A549 (cell line): ENCODE results near the gene CLDN5. TPM values are rescaled to one million over a fixed set of nuclear protein-coding genes. Genes with fewer than 3 reads are reported as not detected.
"Not testable (repeated sequence)": the region's sequence is repeated elsewhere in the genome, so short reads cannot be mapped to it uniquely, and the experiment has no call there.

Experiments
- ATAC-seq, 2 experiments: fragments of 200-7000 bp in 1 of 2; fragments of >200 bp in 1 of 2; cut with Nextera tagmentation in 1 of 2; cut with Tn5 transposase in 1 of 2; 3 replicates each; pipeline versions ENCODE4 v1.8.0 to v1.9.1; 2018 to 2020; ENCODE audit warnings: mild to moderate bottlenecking in 1 of 2, moderate library complexity in 1 of 2
- CTCF ChIA-PET: fragments of 300-600 bp; sonication (Branson Sonifier 250); formaldehyde crosslinking; extraction: SDS; loops from one replicate; lab custom pipeline; 2021; ENCODE audit warnings: antibody characterized with exemption, inconsistent platforms; lab: Yijun Ruan, JAX
- POLR2A ChIA-PET: fragments of 350-600 bp; formaldehyde crosslinking; extraction: SDS; loops from one replicate; lab custom pipeline; 2021; ENCODE audit warnings: antibody characterized with exemption, inconsistent platforms; lab: Yijun Ruan, JAX
- DNase-seq, 2 experiments: peaks; one replicate each; pipeline versions ENCODE4 v3.0.0 to v3.0.0-alpha.2; 2011 to 2016; ENCODE audit warnings: low read depth in 1 of 2, low spot score in 1 of 2
- FAIRE-seq: peaks from 2 replicates; lab custom pipeline; 2011; peaks lifted over from hg19 to GRCh38; lab: Jason Lieb, UNC
- H3K27ac ChIP-seq, 2 experiments: fragments of >200 bp; sonication (Bioruptor Twin); formaldehyde crosslinking; 3 replicates each; pipeline ENCODE4 v1.5.1; 2016 to 2017
- H3K4me1 ChIP-seq: fragments of >200 bp; sonication (Bioruptor Twin); formaldehyde crosslinking; 3 replicates; pipeline ENCODE4 v1.6.1; 2016
- H3K4me2 ChIP-seq: fragments of >200 bp; sonication (Bioruptor Twin); formaldehyde crosslinking; 3 replicates; pipeline ENCODE4 v1.6.1; 2016
- H3K4me3 ChIP-seq: fragments of >200 bp; sonication (Bioruptor Twin); formaldehyde crosslinking; 3 replicates; pipeline ENCODE4 v1.5.1; 2016
- H3K9me3 ChIP-seq: fragments of >200 bp; sonication (Bioruptor Twin); formaldehyde crosslinking; 3 replicates; pipeline ENCODE4 v1.6.1; 2016
- BHLHE40 ChIP-seq: IDR thresholded peaks from 2 replicates; pipeline ENCODE4 v1.6.1; 2012; ENCODE audit warnings: low read depth, low read length, inconsistent platforms
- CBX8 ChIP-seq: fragments of 200-600 bp; sonication (generic); IDR thresholded peaks from 2 replicates; pipeline ENCODE4 v1.6.1; 2016
- CEBPB ChIP-seq, 2 experiments: fragments of >200 bp in 1 of 2; sonication (Bioruptor Twin) in 1 of 2; formaldehyde crosslinking in 1 of 2; IDR thresholded peaks; 2 replicates each; pipeline ENCODE4 v1.6.1; 2012 to 2016
- CHD2 ChIP-seq: fragments of 150-350 bp; IDR thresholded peaks from 2 replicates; pipeline ENCODE4 v1.6.1; 2014; ENCODE audit warnings: low read length; ENCODE audit not compliant: partially characterized antibody
- CHD4 ChIP-seq: fragments of 200-600 bp; sonication (generic); IDR thresholded peaks from 2 replicates; pipeline ENCODE4 v1.6.1; 2016; ENCODE audit warnings: antibody characterized with exemption, mild to moderate bottlenecking, borderline replicate concordance
- E2F6 ChIP-seq: IDR thresholded peaks from 2 replicates; pipeline ENCODE4 v1.6.1; 2012; ENCODE audit warnings: low read depth, borderline replicate concordance
- EHF ChIP-seq: fragments of 250-450 bp; sonication (Bioruptor Pico); IDR thresholded peaks from 2 replicates; pipeline ENCODE4 v1.5.0; 2020; ENCODE audit warnings: mild to moderate bottlenecking
- ELK1 ChIP-seq: fragments of 150-350 bp; IDR thresholded peaks from 2 replicates; pipeline ENCODE4 v1.6.1; 2014; ENCODE audit warnings: low read depth, mild to moderate bottlenecking, low read length
- EP300 ChIP-seq, 2 experiments: fragments of >200 bp; sonication (Bioruptor Twin); formaldehyde crosslinking; IDR thresholded peaks; 2 replicates in 1 of 2; 3 replicates in 1 of 2; pipeline ENCODE4 v1.6.1; 2016 to 2017
- GATA3 ChIP-seq: IDR thresholded peaks from 2 replicates; pipeline ENCODE4 v1.6.1; 2012; ENCODE audit warnings: borderline replicate concordance
- HMGXB4 ChIP-seq: fragments of 250-450 bp; sonication (Bioruptor Pico); IDR thresholded peaks from 2 replicates; pipeline ENCODE4 v1.5.0; 2021; ENCODE audit warnings: mild to moderate bottlenecking, moderate library complexity, borderline replicate concordance
- HOXA7 ChIP-seq: fragments of 250-450 bp; sonication (Bioruptor Pico); IDR thresholded peaks from 2 replicates; pipeline ENCODE4 v1.5.0; 2020; ENCODE audit warnings: mild to moderate bottlenecking, moderate library complexity
- JUN ChIP-seq, 2 experiments: fragments of >200 bp; sonication (Bioruptor Twin); formaldehyde crosslinking; IDR thresholded peaks; 2 replicates in 1 of 2; 3 replicates in 1 of 2; pipeline ENCODE4 v1.6.1; 2016 to 2017
- KDM5A ChIP-seq: fragments of 200-600 bp; sonication (generic); IDR thresholded peaks from 2 replicates; pipeline ENCODE4 v1.6.1; 2016; ENCODE audit warnings: antibody characterized with exemption, mild to moderate bottlenecking
- MAX ChIP-seq: IDR thresholded peaks from 2 replicates; pipeline ENCODE4 v1.6.1; 2012
- MAZ ChIP-seq: fragments of 150-350 bp; IDR thresholded peaks from 2 replicates; pipeline ENCODE4 v1.6.1; 2014; ENCODE audit warnings: antibody characterized with exemption, low read depth, low read length, borderline replicate concordance
- NFE2L2 ChIP-seq: fragments of 150-350 bp; conservative IDR thresholded peaks from 2 replicates; pipeline ENCODE4 v1.6.1; 2014; ENCODE audit warnings: low read length
- NR3C1 ChIP-seq: fragments of >200 bp; sonication (Bioruptor Twin); formaldehyde crosslinking; IDR thresholded peaks from 3 replicates; pipeline ENCODE4 v1.6.1; 2017
- PHF8 ChIP-seq: fragments of 200-600 bp; sonication (generic); IDR thresholded peaks from 2 replicates; pipeline ENCODE4 v1.6.1; 2016; ENCODE audit warnings: low read depth, mild to moderate bottlenecking, antibody characterized with exemption, moderate library complexity, borderline replicate concordance
- POLR2AphosphoS2 ChIP-seq: conservative IDR thresholded peaks from 2 replicates; pipeline ENCODE4 v1.6.1; 2012; ENCODE audit warnings: low read length, improper control_type of control experiment, inconsistent platforms
- RARB ChIP-seq: fragments of 250-450 bp; sonication (Bioruptor Pico); IDR thresholded peaks from 2 replicates; pipeline ENCODE4 v1.8.0; 2021; ENCODE audit warnings: mild to moderate bottlenecking, moderate library complexity
- TP53 ChIP-seq: fragments of 250-450 bp; sonication (Bioruptor Pico); IDR thresholded peaks from 2 replicates; pipeline ENCODE4 v1.5.0; 2021; ENCODE audit warnings: mild to moderate bottlenecking, moderate library complexity
- USF2 ChIP-seq: fragments of 450-650 bp; IDR thresholded peaks from 2 replicates; pipeline ENCODE4 v1.6.1; 2014; ENCODE audit warnings: antibody characterized with exemption
- ZNF302 ChIP-seq: fragments of 250-450 bp; sonication (Bioruptor Pico); IDR thresholded peaks from 2 replicates; pipeline ENCODE4 v1.9.0; 2021; ENCODE audit warnings: inconsistent platforms, mild to moderate bottlenecking, moderate library complexity
- WGBS: methylation state at CpG from one replicate; pipeline ENCODE4 v1.1.6; 2017; ENCODE audit errors: missing lambda C conversion rate; 5-methylcytosine and 5-hydroxymethylcytosine counted together
- polyA plus RNA-seq, 4 experiments: library from polyadenylated mRNA; depleted of rRNA in 3 of 4; stranded (reverse); fragments of >200 nt; fragmentation: RNase III in 1 of 4; extraction: RNeasy Plus Mini Kit Qiagen cat#74134 plus additional on column Dnase treatment in 1 of 4; gene quantifications; 2 replicates in 3 of 4; 3 replicates in 1 of 4; pipeline ENCODE4 v1.2.3, GENCODE V29; 2011 to 2017

CLDN5 gene
- polyA plus RNA-seq, 2 of the 4 experiments (the other 2 are of a cell fraction), result not detected

GRCh38 chr22:19548427-19548826 is 24.2 kb upstream of the CLDN5 start:
- H3K4me3 ChIP-seq, CTCF ChIA-PET, DNase-seq, POLR2A ChIA-PET, H3K9me3 ChIP-seq, H3K27ac ChIP-seq, H3K4me2 ChIP-seq, ATAC-seq, FAIRE-seq, H3K4me1 ChIP-seq: not testable (repeated sequence)
- WGBS, result 67% methylated on average over 5 of the region's 5 CpGs

- FAIRE-seq (no peak), DNase-seq (no peak), ATAC-seq (no peak)
- no peak overlapping the region for H3K4me3 ChIP-seq
- 73% methylated on average over 8 of the region's 8 CpGs for WGBS
- TF ChIP-seq MAX (no peak), JUN (IDR thresholded peaks at IDR 0.05) (no peak), EHF (CRISPR knock-in tag) (no peak), NR3C1 (no peak), CHD2 (no peak), HMGXB4 (CRISPR knock-in tag) (no peak), POLR2AphosphoS2 (no peak), GATA3 (no peak), TP53 (CRISPR knock-in tag) (no peak), EP300 (IDR thresholded peaks at IDR 0.05) (no peak), CBX8 (no peak), HOXA7 (CRISPR knock-in tag) (no peak), E2F6 (no peak), PHF8 (no peak), ELK1 (no peak), KDM5A (no peak), BHLHE40 (no peak), RARB (CRISPR knock-in tag) (no peak)
- no peak overlapping the region for H3K4me2 ChIP-seq
- ChIA-PET POLR2A (no interaction called here), CTCF (no interaction called here)
- H3K9me3 ChIP-seq, result no peaks in the 10 kb centered on the region
- no peaks in the 10 kb centered on the region for H3K4me1 ChIP-seq
- H3K27ac ChIP-seq, result no peak overlapping the region
Measured at GRCh38 chr22:19547620-19548019, 23.4 kb upstream of the CLDN5 start.

- no peak overlapping the region for H3K4me2 ChIP-seq
- TF ChIP-seq CEBPB (IDR thresholded peaks at IDR 0.05) (no peak), ZNF302 (no peak), MAZ (no peak), GATA3 (no peak), EP300 (IDR thresholded peaks at IDR 0.05) (no peak), USF2 (no peak), NR3C1 (no peak), JUN (IDR thresholded peaks at IDR 0.05) (no peak), MAX (no peak), NFE2L2 (no peak), ELK1 (no peak), RARB (CRISPR knock-in tag) (no peak), CHD4 (no peak)
- H3K4me1 ChIP-seq, result no peaks in the 10 kb centered on the region
- 51% methylated on average over 6 of the region's 6 CpGs for WGBS
- no peaks in the 10 kb centered on the region for H3K9me3 ChIP-seq
- H3K4me3 ChIP-seq, result no peak overlapping the region
- POLR2A ChIA-PET, result no interaction called here
- H3K27ac ChIP-seq, result no peak overlapping the region
- no peak for DNase-seq
- FAIRE-seq, result no peak
- CTCF ChIA-PET, result no interaction called here
- no peak for ATAC-seq
Measured at GRCh38 chr22:19546680-19547079, 22.5 kb upstream of the CLDN5 start.
